HG03108 (cell line): ENCODE data around the gene CACNB4.

Experiments
- ATAC-seq: cut with Tn5 transposase; IDR thresholded peaks from one replicate; pipeline ENCODE4 v1.9.1; 2021; ENCODE audit warnings: moderate library complexity; ENCODE audit not compliant: unreplicated experiment

The CACNB4 gene

DNA sequence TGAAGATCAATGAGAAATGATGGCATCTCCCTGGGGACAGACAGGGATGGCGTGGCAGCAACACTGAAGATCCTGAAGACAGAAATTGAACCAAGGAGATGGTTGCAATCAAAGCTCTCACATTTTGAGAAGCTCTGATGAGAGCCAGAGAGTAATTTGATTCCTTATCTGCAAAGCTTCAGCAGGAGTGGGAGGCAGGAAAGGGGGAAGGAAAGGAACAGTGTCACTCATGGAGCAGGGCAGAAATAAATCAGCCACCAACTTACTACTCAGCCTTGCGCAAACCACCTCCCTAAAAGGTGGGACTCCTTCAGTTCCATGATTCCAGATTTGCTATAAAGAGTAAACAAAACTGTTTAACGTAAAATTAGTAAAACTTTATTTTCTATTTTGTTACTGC lies 119.2 kb downstream of the CACNB4 start:
- no peak for ATAC-seq

DNA sequence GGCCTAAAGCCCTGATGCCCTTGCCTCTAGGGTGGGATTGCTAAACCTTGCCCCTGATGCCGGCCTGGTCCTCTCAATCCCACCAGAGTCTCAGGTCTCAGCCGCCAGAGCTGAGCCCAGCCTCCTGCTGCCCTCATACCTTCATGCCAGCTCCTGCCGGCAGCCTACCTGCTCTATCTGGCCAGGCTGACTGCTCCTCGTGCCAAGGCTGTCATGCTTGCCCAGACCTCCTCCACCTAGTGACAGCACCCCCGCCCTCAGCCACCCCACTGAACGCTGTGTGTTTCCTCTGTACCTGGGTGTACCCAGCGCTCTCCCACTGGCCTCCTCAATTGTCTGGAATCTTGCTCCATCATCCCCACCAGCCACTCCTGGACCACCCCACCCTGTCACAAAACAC lies 120.1 kb downstream of the CACNB4 start:
- no peak for ATAC-seq

DNA sequence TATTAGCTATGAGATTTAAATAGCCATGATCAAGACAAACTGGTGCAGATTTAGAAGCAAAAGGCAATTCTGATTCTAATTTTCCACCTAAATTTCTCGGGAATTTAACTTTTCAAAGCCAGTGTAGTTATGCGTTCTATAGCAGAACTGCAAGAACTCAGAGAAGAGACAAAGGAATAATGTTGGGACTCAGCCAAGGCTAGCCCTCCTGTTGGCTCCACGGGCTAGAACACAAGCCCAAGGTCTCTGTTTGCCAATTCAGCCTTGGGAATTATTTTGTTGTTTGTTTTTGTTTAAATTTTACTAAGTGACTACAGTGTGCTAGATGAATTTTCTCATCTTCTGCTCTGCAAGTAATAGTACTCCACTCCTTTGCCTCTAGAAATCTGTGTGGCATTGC lies 121.2 kb downstream of the CACNB4 start:
- no peak for ATAC-seq

- ATAC-seq, result peak; percentile 65
Measured at GRCh38 chr2:151976945-151977353, 121.9 kb downstream of the CACNB4 start.

GRCh38 chr2:151975460-151976414 lies 123.1 kb downstream of the CACNB4 start:
- ATAC-seq, result no peak

- ATAC-seq, result no peak
Measured at GRCh38 chr2:151974988-151975387, 123.9 kb downstream of the CACNB4 start.

GRCh38 chr2:151973901-151974199 lies 125.0 kb downstream of the CACNB4 start:
- no peak for ATAC-seq

- ATAC-seq, result no peak
Measured at GRCh38 chr2:151973013-151973900, 125.6 kb downstream of the CACNB4 start.

GRCh38 chr2:151972241-151973012 lies 126.4 kb downstream of the CACNB4 start:
- no peak for ATAC-seq

GRCh38 chr2:151971301-151972051 lies 127.4 kb downstream of the CACNB4 start:
- no peak for ATAC-seq

DNA sequence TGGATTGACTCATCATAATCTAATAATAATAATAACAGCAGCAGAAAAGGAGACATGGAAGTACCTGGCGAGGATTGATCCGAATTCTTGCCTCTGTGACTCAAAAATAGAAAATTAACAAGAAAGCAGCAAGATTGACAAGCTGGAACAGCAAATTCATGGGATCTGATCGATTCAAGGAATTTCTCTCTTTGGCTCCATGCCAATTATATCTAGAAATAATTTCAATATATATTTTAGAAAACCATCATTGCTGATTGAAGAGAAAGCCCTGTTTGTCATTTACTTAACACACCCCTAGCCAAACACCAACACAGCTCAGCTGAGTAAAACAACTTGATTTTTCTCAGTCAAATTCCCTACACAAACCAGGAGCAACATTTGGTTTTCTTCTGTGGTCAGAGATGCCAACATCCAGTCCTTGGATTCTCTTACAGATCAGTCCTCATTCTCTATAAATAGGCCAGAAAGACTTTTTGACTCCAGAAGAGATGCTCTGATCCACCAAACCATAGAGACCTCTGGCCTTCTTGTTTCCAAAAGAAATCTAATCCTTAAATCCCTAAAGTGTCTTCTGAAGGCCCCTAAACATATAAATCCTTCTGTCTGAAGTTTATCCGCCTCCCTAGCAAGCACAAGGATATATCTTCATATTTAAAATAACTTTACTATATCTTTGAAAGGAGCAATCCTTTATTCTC lies 129.9 kb downstream of the CACNB4 start:
- ATAC-seq, result no peak

GRCh38 chr2:151967829-151968722 lies 130.8 kb downstream of the CACNB4 start:
- no peak for ATAC-seq

DNA sequence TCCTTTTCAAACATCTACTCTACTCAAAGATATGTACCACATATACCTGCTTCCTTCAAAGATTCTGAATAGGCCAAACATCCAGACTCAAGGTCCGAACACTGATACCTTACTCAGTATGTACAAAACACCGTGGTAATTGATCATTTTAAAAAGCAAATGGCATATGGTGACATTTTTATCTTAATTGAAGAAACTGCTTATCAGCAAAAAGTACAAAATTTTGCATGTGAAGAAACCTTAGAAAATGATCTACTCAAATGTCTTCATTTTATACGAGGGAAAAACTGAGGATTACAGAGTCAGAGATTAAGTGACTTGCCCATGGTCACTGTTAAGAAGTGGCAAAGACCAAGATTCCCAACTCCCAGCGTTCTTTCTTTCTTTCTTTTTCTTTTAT lies 133.0 kb downstream of the CACNB4 start:
- no peak for ATAC-seq

DNA sequence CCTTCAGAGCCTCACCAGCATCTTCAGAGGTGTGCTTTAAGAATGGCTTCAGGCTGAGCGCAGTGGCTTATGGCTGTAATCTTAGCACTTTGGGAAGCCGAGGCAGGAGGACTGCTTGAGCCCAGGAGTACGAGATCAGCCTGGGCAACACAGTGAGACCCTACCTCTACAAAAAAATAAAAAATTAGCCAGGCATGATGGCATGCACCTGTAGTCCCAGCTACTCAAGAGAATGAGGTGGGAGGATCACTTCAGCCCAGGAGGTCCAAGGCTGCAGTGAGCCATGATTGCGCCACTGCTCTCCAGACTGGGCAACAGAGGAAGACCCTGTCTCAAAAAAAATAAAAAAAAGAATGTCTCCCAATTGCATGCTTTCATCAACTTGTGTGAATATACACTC lies 137.3 kb downstream of the CACNB4 start:
- ATAC-seq, result no peak

DNA sequence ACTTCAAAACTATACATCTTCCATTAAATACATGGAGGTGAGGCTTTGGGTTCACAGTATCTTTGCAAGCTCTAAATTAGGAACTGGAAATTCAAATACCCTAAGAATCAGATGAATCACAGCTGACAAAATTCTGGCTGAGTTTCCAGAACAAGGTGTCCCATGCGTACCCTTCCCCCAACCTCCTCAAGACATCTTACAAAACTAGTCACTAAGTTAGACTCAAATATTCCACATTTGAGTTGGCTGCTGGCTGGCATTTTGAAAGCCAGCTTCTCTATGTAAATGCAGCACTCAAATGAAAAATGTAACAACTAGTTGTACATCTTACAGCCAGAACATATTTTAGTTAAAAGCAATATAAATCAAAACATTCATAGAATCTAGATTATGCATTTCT lies 139.6 kb downstream of the CACNB4 start:
- no peak for ATAC-seq

GRCh38 chr2:151953467-151953866 lies 145.4 kb downstream of the CACNB4 start:
- no peak for ATAC-seq

- no peak for ATAC-seq
Measured at GRCh38 chr2:151952691-151953456, 146.0 kb downstream of the CACNB4 start.

GRCh38 chr2:151947813-151948165 lies 151.1 kb downstream of the CACNB4 start:
- no peak for ATAC-seq
